Small intestine (tissue), 7 donors: ENCODE results near the gene MYMX. TPM values are rescaled to one million over a fixed set of nuclear protein-coding genes. Genes with fewer than 3 reads are reported as not detected.
A peak's percentile ranks its signal among the peaks of the same experiment; 100 is the strongest.

Source experiments
- DNase-seq, 2 donors: peaks; one replicate each; pipeline versions ENCODE4 v3.0.0 to v3.0.0-alpha.2; 2013
- FAIRE-seq: peaks from 2 replicates; lab custom pipeline; 2012; peaks lifted over from hg19 to GRCh38; lab: Jason Lieb, UNC
- H3K27ac ChIP-seq, 3 donors: one replicate each; pipeline ENCODE4 v1.5.1; 2013; ENCODE audit warnings: low read length in 2 of 3, mild to moderate bottlenecking in 2 of 3, control low read depth in 1 of 3, inconsistent platforms in 1 of 3, low read depth in 1 of 3, moderate library complexity in 1 of 3
- H3K27me3 ChIP-seq, 3 donors: one replicate each; pipeline ENCODE4 v1.6.1; 2013; ENCODE audit warnings: low read length in 3 of 3, inconsistent platforms in 1 of 3; ENCODE audit not compliant: control insufficient read depth in 3 of 3, insufficient read depth in 3 of 3
- H3K36me3 ChIP-seq, 3 donors: one replicate each; pipeline ENCODE4 v1.6.1; 2013; ENCODE audit warnings: low read length in 3 of 3, inconsistent platforms in 1 of 3, low read depth in 1 of 3, mild to moderate bottlenecking in 1 of 3, moderate library complexity in 1 of 3; ENCODE audit not compliant: control insufficient read depth in 3 of 3, insufficient read depth in 2 of 3
- H3K4me1 ChIP-seq, 3 donors: one replicate each; pipeline ENCODE4 v1.6.1; 2013; ENCODE audit warnings: low read length in 2 of 3, inconsistent platforms in 1 of 3, low read depth in 1 of 3, mild to moderate bottlenecking in 1 of 3, moderate library complexity in 1 of 3; ENCODE audit not compliant: control insufficient read depth in 3 of 3, insufficient read depth in 2 of 3
- H3K4me3 ChIP-seq, 3 donors: one replicate each; pipeline ENCODE4 v1.5.1; 2013; ENCODE audit warnings: low read length in 3 of 3, control low read depth in 1 of 3, inconsistent platforms in 1 of 3, low read depth in 1 of 3, mild to moderate bottlenecking in 1 of 3, moderate library complexity in 1 of 3
- H3K9me3 ChIP-seq, 2 donors: one replicate each; pipeline ENCODE4 v1.6.1; 2013; ENCODE audit warnings: low read depth in 1 of 2, low read length in 1 of 2; ENCODE audit not compliant: control insufficient read depth in 2 of 2, insufficient read depth in 1 of 2
- WGBS, 3 donors: extraction: QIAGEN DNeasy Blood & Tissue Kit; methylation state at CpG; one replicate each; pipeline ENCODE4 v1.1.7; 2013; 5-methylcytosine and 5-hydroxymethylcytosine counted together
- polyA plus RNA-seq, 4 donors: library from polyadenylated mRNA; stranded (reverse) in 3 of 4; unstranded in 1 of 4; fragments of 200-250 nt in 3 of 4; fragments of 120-200 nt in 1 of 4; gene quantifications; one replicate each; pipeline versions ENCODE4 v1.2.1 to v1.2.3, GENCODE V29; 2013
- donor health status: healthy with polysubstance abuse.
- donor health status: control.
- donor health status: control.
- donor health status: Bipolar disorder and iron deficiency.
- donor health status: healthy.

MYMX gene
- polyA plus RNA-seq, 4 donors: 0.19 to 0.98 TPM; not detected in 2

- Histone ChIP-seq H3K4me1 (peaks cover 0 to 62% (median 5%) of the 10 kb centered on the region in 3 donors), H3K27ac (no peak overlapping the region), H3K27me3 (peaks cover 0 to 2% (median 0%) of the 10 kb centered on the region in 3 donors), H3K36me3 (peaks cover 0 to 20% (median 0%) of the 10 kb centered on the region in 3 donors), H3K4me3 (peak overlapping the region in 2 of 3 donors; percentile 40 to 56), H3K9me3 (no peaks in the 10 kb centered on the region)
- peak in 1 of 2 donors; percentile 54 for DNase-seq
- 7 to 12% (median 9%) methylated on average over 11 to 18 of the region's 18 CpGs for WGBS, 3 donors
- FAIRE-seq: no peak
These were observed 7.6 kb downstream of the MYMX start for GRCh38 chr6:44224029-44224964.

- H3K27me3 ChIP-seq: peaks cover 0 to 2% (median 0%) of the 10 kb centered on the region in 3 donors
- FAIRE-seq: no peak
- no peaks in the 10 kb centered on the region for H3K9me3 ChIP-seq
- H3K27ac ChIP-seq: no peak overlapping the region
- no peak overlapping the region for H3K4me3 ChIP-seq
- 45 to 69% (median 69%) methylated on average over 4 of the region's 4 CpGs for WGBS, 3 donors
- peaks cover 0 to 59% (median 5%) of the 10 kb centered on the region in 3 donors for H3K4me1 ChIP-seq
- no peak for DNase-seq
- peaks cover 0 to 26% (median 0%) of the 10 kb centered on the region in 3 donors for H3K36me3 ChIP-seq
These were observed 8.2 kb downstream of the MYMX start for GRCh38 chr6:44224965-44225305.

DNA sequence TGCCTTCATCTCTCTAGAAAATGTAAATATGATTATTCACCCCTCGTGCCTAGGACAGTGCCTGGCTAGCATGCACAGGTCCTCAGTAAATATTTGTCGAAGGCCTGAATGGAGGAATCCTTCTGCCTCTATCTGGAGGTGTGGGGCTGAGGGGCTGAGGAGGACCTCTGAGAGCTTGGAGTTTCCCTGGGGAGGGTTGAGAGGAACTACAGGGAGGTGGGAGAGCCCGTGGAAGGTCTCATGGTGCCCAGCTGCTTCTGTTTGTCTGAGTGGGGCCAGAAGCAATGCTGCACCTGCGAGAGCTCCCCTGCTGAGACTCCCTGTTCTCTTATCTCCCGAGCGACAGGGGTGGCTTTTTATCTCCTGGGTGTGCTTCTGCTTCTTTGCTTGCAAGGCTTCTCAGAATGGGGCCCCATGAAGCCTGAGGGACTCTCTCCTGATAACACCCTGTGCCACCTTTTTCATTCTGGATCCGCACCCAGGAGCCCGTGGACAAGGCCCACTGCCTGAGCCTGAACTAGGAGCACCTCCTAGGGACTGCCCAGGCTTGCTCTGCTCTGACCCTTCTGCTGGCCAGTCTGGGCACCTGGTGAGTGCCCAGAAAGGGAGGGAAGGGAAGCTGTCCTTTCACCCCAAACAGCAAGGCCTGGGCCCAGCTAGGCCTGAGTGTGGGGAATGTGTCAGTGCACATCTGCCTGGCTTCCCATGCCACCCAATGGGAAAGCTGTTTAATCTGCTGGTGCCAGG lies 9.0 kb downstream of the MYMX start:
- Histone ChIP-seq H3K4me1 (peaks cover 0 to 57% (median 5%) of the 10 kb centered on the region in 3 donors), H3K27ac (peak overlapping the region in 1 of 3 donors; percentile 39), H3K27me3 (peaks cover 0 to 2% (median 0%) of the 10 kb centered on the region in 3 donors), H3K4me3 (no peak overlapping the region), H3K9me3 (no peaks in the 10 kb centered on the region), H3K36me3 (peaks cover 0 to 34% (median 0%) of the 10 kb centered on the region in 3 donors)
- FAIRE-seq (no peak), DNase-seq (peak in 1 of 2 donors; percentile 55)
- 27 to 67% (median 39%) methylated on average over 8 of the region's 8 CpGs for WGBS, 3 donors

DNA sequence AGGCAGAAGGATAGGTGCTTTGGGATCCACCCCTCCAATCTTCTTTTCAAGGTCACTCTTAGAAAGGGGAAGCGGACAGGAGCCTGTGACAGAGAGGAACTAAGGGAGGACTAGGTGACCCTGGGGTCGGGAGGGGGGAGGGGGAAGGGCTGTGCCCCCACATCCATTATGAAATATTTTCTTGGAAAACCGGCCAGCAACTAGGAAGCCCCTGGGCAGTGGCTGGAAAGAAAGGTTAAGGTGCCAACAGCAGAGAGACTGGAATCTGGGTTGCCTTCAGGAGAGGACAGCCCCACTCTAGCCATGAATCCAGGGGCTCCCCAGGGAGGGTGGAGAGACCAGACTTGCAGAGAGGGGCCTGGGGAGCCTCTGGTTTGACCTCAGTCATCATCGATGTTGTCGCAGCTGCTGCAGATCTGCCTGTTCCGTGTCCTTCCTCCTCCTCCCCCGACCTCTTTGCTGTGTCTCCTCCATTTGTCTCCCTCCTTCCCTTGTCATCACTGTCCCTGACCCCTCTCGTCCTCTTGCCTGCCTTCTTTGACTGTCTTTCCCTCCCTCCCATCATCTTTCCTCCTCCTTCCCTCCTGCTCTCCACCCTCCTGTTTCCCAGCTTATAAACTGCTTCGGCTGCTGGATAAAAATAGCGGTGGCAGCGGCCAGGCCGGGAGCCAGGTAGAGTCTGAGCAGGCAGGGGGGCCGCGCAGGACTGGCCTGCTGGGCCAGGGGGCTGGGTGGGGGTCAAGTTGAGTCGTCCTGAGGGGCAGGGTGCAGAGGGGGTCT lies 9.8 kb downstream of the MYMX start:
- Histone ChIP-seq H3K36me3 (peaks cover 0 to 38% (median 0%) of the 10 kb centered on the region in 3 donors), H3K4me1 (peaks cover 0 to 49% (median 2%) of the 10 kb centered on the region in 3 donors), H3K27ac (no peak overlapping the region), H3K27me3 (peaks cover 0 to 2% (median 0%) of the 10 kb centered on the region in 3 donors), H3K4me3 (no peak overlapping the region), H3K9me3 (no peaks in the 10 kb centered on the region)
- no peak for DNase-seq
- FAIRE-seq: no peak
- 61 to 71% (median 70%) methylated on average over 15 of the region's 15 CpGs for WGBS, 3 donors

DNA sequence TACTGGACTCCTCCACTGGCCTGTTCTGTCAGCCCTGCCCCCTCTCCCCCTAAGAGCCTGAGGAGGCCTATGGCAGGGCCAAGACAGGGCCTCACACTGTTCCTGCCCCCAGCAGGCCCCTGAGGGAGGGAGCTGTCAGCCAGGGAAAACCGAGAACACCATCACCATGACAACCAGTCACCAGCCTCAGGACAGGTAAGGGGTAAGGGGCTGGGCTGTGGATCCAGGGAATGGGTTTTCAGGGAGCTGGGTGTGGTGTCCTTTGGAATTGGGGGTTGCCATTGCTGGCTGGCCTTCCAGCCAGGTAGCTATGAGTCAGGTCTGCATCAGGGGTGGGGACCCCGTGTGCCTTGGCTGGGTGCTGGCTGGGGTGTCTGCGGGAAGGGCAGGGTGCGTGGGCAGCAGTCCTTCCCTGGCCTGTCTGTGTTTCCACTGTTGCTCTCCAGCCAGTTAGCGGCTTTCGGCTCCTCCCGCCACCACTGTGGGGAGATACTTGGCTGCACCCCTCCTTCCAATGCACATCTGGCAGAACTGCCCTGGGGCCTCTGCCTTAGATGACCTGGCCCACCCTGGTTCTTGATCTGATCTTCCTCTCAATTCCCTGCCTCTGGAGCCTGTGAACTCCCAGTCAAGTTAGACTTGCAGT lies 10.5 kb downstream of the MYMX start:
- Histone ChIP-seq H3K36me3 (peaks cover 0 to 44% (median 0%) of the 10 kb centered on the region in 3 donors), H3K27ac (peak overlapping the region in 1 of 3 donors; percentile 4), H3K4me3 (no peak overlapping the region), H3K4me1 (peaks cover 0 to 45% (median 0%) of the 10 kb centered on the region in 3 donors), H3K9me3 (no peaks in the 10 kb centered on the region), H3K27me3 (peaks cover 0 to 2% (median 0%) of the 10 kb centered on the region in 3 donors)
- 59 to 86% (median 84%) methylated on average over 5 to 7 of the region's 7 CpGs for WGBS, 3 donors
- DNase-seq (no peak), FAIRE-seq (no peak)

- FAIRE-seq (no peak), DNase-seq (no peak)
- Histone ChIP-seq H3K4me1 (peaks cover 0 to 38% (median 0%) of the 10 kb centered on the region in 3 donors), H3K9me3 (no peaks in the 10 kb centered on the region), H3K4me3 (no peak overlapping the region), H3K27ac (no peak overlapping the region), H3K27me3 (peaks cover 0 to 2% (median 0%) of the 10 kb centered on the region in 3 donors), H3K36me3 (peaks cover 0 to 52% (median 0%) of the 10 kb centered on the region in 3 donors)
- WGBS, 3 donors: 82 to 95% (median 90%) methylated on average over 6 of the region's 6 CpGs
These were observed 11.3 kb downstream of the MYMX start for GRCh38 chr6:44228031-44228430.

DNA sequence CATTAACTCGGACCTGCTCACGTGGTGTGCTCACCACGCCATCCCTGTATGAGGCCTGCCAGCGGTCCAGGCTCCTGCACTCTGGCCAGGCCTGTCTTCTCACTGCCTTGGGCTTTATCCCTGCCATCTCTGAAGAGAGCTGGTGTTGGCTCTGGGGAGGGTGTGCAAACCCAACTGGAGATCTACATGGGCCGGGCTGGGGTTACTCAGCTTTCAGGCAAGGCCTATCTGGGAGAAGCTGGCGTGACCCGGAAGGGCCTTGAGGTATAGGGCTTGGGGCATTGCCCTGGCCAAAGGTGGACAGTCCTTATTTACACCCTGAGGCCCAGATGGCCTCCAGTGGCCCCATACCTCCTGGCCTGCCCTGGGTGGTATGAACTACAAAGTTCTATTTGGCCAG lies 11.7 kb downstream of the MYMX start:
- peaks cover 0 to 37% (median 0%) of the 10 kb centered on the region in 3 donors for H3K4me1 ChIP-seq
- DNase-seq: no peak
- H3K9me3 ChIP-seq: no peaks in the 10 kb centered on the region
- WGBS, 3 donors: 93 to 96% (median 95%) methylated on average over 7 of the region's 7 CpGs
- H3K27ac ChIP-seq: no peak overlapping the region
- H3K36me3 ChIP-seq: peaks cover 0 to 56% (median 0%) of the 10 kb centered on the region in 3 donors
- no peak overlapping the region for H3K4me3 ChIP-seq
- no peaks in the 10 kb centered on the region for H3K27me3 ChIP-seq
- FAIRE-seq: no peak
